GM12865 (cell line): Measurements from ENCODE around the gene RAPGEF2.

ENCODE experiments used
- DNase-seq: peaks from one replicate; pipeline ENCODE4 v3.0.0; 2010; ENCODE audit warnings: low read depth
- H3K4me3 ChIP-seq: 2 replicates; pipeline ENCODE4 v1.5.1; 2011; ENCODE audit warnings: mild to moderate bottlenecking, low read depth, low read length, control low read depth
- TF ChIP-seq, protein P1 (sequence below): IDR thresholded peaks from 2 replicates; pipeline ENCODE4 v1.5.1; 2011; ENCODE audit warnings: low read length, control low read depth, low read depth, inconsistent platforms; ENCODE audit not compliant: insufficient read depth; ENCODE audit errors: missing control alignments

Gene RAPGEF2

GRCh38 chr4:159328766-159329165 is 225.9 kb downstream of the RAPGEF2 start:
- no peak for DNase-seq
- TF ChIP-seq, protein P1, sequence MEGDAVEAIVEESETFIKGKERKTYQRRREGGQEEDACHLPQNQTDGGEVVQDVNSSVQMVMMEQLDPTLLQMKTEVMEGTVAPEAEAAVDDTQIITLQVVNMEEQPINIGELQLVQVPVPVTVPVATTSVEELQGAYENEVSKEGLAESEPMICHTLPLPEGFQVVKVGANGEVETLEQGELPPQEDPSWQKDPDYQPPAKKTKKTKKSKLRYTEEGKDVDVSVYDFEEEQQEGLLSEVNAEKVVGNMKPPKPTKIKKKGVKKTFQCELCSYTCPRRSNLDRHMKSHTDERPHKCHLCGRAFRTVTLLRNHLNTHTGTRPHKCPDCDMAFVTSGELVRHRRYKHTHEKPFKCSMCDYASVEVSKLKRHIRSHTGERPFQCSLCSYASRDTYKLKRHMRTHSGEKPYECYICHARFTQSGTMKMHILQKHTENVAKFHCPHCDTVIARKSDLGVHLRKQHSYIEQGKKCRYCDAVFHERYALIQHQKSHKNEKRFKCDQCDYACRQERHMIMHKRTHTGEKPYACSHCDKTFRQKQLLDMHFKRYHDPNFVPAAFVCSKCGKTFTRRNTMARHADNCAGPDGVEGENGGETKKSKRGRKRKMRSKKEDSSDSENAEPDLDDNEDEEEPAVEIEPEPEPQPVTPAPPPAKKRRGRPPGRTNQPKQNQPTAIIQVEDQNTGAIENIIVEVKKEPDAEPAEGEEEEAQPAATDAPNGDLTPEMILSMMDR, result no peak
- H3K4me3 ChIP-seq, result no peak overlapping the region

GRCh38 chr4:159334461-159334860 is 231.6 kb downstream of the RAPGEF2 start:
- DNase-seq, result no peak
- TF ChIP-seq, protein P1, result no peak
- H3K4me3 ChIP-seq, result no peak overlapping the region

DNA sequence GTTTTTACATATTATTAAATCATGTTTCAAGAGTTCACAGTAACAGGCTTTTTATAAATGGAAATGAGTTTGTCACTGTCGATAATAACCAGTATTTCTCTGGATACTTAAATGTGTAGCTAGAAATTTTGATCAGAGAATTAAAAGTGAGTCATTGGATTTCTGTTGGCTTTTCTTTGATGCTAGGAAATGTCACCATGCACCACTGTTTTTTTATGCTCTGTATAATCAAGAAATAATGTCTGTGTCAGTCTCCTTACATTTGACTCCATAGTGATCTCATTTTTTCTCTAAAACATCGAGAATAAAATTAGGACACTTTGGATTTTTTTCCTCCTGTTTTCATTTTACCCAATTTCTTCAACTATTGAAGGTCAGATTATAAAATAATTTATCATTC is 234.2 kb downstream of the RAPGEF2 start:
- DNase-seq, result no peak
- TF ChIP-seq, protein P1, result no peak
- H3K4me3 ChIP-seq, result no peak overlapping the region

GRCh38 chr4:159341522-159341921 is 238.6 kb downstream of the RAPGEF2 start:
- no peak for DNase-seq
- TF ChIP-seq, protein P1, result no peak
- H3K4me3 ChIP-seq, result no peak overlapping the region

DNA sequence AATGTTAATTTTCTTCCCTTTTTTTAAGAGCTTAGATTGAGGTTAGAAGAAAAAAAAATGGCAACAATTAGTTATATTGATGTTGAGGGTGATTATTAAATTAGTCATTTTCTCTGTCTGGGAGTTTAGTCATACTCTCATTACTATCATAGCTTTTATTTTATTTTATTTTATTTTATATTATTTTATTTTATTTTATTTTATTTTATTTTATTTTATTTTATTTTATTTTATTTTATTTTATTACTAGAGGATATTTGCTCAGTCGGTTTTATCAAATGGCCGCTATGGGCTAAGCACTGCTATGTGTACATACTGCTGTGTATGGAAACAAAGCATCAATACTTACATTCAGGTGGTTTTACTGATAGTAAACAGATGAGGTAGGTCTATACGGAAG is 239.5 kb downstream of the RAPGEF2 start:
- DNase-seq, result no peak
- TF ChIP-seq, protein P1, result no peak
- no peak overlapping the region for H3K4me3 ChIP-seq

DNA sequence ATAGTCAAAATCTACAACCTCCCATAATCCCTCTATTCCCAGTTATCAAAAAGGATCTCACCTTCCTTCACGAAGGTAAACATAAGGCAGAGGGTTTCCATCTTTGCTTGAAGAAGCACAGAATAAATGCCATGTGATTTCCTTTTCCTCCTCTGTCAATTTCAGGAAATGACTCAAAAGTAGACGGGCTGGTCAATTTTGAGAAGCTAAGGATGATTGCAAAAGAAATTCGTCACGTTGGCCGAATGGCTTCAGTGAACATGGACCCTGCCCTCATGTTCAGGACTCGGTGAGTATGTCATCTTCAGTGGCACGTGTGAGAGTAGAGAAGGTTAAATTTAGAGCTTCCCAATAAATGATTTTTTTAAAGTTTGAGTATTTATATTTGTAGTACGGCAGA is 240.2 kb downstream of the RAPGEF2 start:
- TF ChIP-seq, protein P1, result no peak
- no peak overlapping the region for H3K4me3 ChIP-seq
- no peak for DNase-seq

DNA sequence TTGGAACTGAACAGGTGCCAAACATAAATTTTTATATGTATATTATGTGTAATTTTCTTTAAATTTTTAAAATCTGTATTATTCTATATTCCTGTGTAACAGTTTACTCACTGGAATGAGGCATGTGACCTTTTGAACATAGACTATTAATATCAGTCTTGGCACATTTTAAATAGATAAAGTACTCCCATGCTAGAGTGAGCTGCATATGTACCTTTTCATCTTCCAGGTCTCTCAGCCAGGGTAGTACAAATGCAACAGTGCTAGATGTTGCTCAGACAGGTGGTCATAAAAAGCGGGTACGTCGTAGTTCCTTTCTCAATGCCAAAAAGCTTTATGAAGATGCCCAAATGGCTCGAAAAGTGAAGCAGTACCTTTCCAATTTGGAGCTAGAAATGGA is 242.0 kb downstream of the RAPGEF2 start:
- no peak overlapping the region for H3K4me3 ChIP-seq
- DNase-seq, result no peak
- TF ChIP-seq, protein P1, result no peak
